Uterus (tissue), 4 donors: ENCODE results near the gene MLXIP. TPM values are rescaled to one million over a fixed set of nuclear protein-coding genes. Genes with fewer than 3 reads are reported as not detected.

Experiments
- DNase-seq, 2 donors: peaks; one replicate each; pipeline ENCODE4 v3.0.0-alpha.2; 2019 to 2020
- H3K27ac ChIP-seq, 2 donors: fragments of 200-600 bp; sonication (generic); 1 replicate in 1 of 2; 2 replicates in 1 of 2; pipeline ENCODE4 v1.5.1; 2016 to 2018
- H3K27me3 ChIP-seq, 2 donors: fragments of 200-600 bp; sonication (generic); one replicate each; pipeline ENCODE4 v1.5.1; 2018 to 2019; ENCODE audit warnings: control low read depth in 1 of 2
- H3K36me3 ChIP-seq, 2 donors: fragments of 200-600 bp; sonication (generic); one replicate each; pipeline ENCODE4 v1.5.1; 2019; ENCODE audit warnings: control low read depth in 1 of 2
- H3K4me1 ChIP-seq, 2 donors: fragments of 200-600 bp; sonication (generic); one replicate each; pipeline ENCODE4 v1.5.1; 2018 to 2019; ENCODE audit warnings: control low read depth in 1 of 2
- H3K4me3 ChIP-seq, 2 donors: fragments of 200-600 bp; sonication (generic); 1 replicate in 1 of 2; 2 replicates in 1 of 2; pipeline ENCODE4 v1.5.1; 2018 to 2019; ENCODE audit warnings: mild to moderate bottlenecking in 1 of 2
- H3K9me3 ChIP-seq, 2 donors: fragments of 200-600 bp; sonication (generic); one replicate each; pipeline ENCODE4 v1.5.1; 2019; ENCODE audit warnings: control low read depth in 1 of 2
- CTCF ChIP-seq, 4 experiments: fragments of 200-600 bp in 2 of 4; fragments of 450-650 bp in 2 of 4; sonication (generic) in 2 of 4; IDR thresholded peaks; one replicate each; pipeline ENCODE4 v1.5.1; 2016 to 2019; ENCODE audit warnings: antibody characterized with exemption in 4 of 4, mild to moderate bottlenecking in 2 of 4, moderate library complexity in 1 of 4
- POLR2A ChIP-seq, 2 donors: fragments of 450-650 bp; IDR thresholded peaks; one replicate each; pipeline ENCODE4 v1.6.1; 2016; ENCODE audit warnings: antibody characterized with exemption in 2 of 2, mild to moderate bottlenecking in 1 of 2, moderate library complexity in 1 of 2
- intact Hi-C: fragments of 100-400 bp; cut with DNase I; formaldehyde crosslinking; loops from one replicate; pipeline ENCODE4 v1.15.1; 2023; ENCODE audit warnings: low total_unique reads
- total RNA-seq, 4 donors: library from RNA; depleted of rRNA in 3 of 4; stranded (reverse); fragments of >200 nt in 3 of 4; gene quantifications; one replicate each; pipeline versions ENCODE4 v1.1.0 to v1.2.4, GENCODE V29; 2014 to 2023
- donor health status: DM: yes; HTN: yes; CAD: no.

MLXIP gene
- total RNA-seq, 4 donors from 2014 or later, result 21.5 to 88.7 (median 24.7) TPM

DNA sequence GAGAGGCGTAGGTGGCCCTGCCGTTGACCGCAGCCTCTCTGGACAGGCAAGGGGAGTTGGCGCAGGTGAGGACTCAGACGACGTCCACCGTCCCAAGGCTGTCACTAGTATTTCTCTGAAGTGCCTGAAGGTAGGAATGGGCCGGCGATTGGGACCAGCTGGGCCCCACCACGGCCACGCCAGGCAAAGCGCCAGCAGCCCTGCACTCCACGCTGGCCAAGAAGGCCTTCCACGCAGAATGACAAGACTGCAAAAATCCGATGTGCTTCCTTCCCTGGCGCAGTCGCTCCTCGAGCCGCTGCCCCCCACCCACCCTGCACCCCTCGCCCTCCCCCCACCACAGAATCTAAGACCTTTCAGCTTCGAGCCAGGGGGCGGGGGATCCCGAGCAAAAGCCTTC is 17.3 kb upstream of the MLXIP start:
- Histone ChIP-seq H3K9me3 (no peaks in the 10 kb centered on the region), H3K36me3 (no peaks in the 10 kb centered on the region), H3K27me3 (no peaks in the 10 kb centered on the region), H3K27ac (peak overlapping the region; percentile 88 to 95), H3K4me1 (peaks cover 6 to 16% of the 10 kb centered on the region in 2 donors), H3K4me3 (no peak overlapping the region)
- TF ChIP-seq CTCF (IDR thresholded peaks at IDR 0.05) (no peak), POLR2A (IDR thresholded peaks at IDR 0.05) (no peak)
- intact Hi-C loops, result no loop called here
- DNase-seq, result no peak

- Histone ChIP-seq H3K27me3 (no peaks in the 10 kb centered on the region), H3K4me3 (peak overlapping the region; percentile 13 to 29), H3K4me1 (peaks cover 6 to 16% of the 10 kb centered on the region in 2 donors), H3K9me3 (no peaks in the 10 kb centered on the region), H3K27ac (peak overlapping the region; percentile 88 to 95), H3K36me3 (no peaks in the 10 kb centered on the region)
- TF ChIP-seq CTCF (IDR thresholded peaks at IDR 0.05) (no peak), POLR2A (IDR thresholded peaks at IDR 0.05) (peak in 1 of 2 donors; percentile 46)
- peak; percentile 80 to 87 for DNase-seq
- intact Hi-C loops, result no loop called here
These were observed 15.5 kb upstream of the MLXIP start for GRCh38 chr12:122062832-122063693.

- H3K27ac ChIP-seq, result peak overlapping the region; percentile 88 to 95
- DNase-seq, result peak in 1 of 2 donors; percentile 51
- H3K9me3 ChIP-seq, result no peaks in the 10 kb centered on the region
- peaks cover 6 to 16% of the 10 kb centered on the region in 2 donors for H3K4me1 ChIP-seq
- intact Hi-C loops, result no loop called here
- H3K4me3 ChIP-seq, result peak overlapping the region; percentile 13 to 29
- no peaks in the 10 kb centered on the region for H3K27me3 ChIP-seq
- TF ChIP-seq POLR2A (IDR thresholded peaks at IDR 0.05), result no peak
- no peak for TF ChIP-seq CTCF (IDR thresholded peaks at IDR 0.05)
- no peaks in the 10 kb centered on the region for H3K36me3 ChIP-seq
These were observed 14.9 kb upstream of the MLXIP start for GRCh38 chr12:122063694-122064024.

DNA sequence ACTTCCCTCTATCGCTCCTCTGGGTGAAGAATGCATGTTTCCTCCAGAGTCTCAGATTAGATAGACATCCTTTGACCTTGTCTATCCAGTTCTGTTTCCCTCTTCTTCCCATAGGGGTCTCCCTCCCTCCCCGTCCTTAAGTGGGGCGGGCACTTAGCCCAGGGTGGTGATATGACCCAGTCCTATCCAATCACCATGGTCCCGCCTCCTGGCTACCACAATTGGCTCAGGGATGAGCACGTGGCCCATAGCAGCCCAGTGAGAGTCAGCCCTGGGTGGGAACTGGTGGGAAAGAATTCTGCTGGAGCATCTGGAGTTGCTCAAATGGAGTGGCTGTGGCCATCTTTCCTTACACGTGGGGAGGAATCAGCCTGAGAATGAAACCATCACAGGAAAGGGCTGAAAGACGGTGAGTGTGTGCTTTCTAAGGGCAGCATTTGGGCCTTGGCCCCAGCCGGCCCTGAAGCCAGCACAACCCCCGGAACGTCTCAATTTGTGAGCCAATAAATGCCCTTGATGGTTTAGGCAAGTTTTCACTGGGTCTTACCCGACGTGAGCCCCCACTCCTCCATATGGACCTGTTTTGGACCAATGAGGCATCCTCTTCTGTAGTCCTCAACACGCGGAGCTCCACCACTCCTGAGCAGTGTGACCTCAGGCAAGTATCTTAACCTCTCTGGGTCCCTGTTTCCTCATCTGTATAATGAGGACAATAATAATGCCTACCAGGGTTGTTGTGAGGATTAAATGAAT is 14.4 kb upstream of the MLXIP start:
- TF ChIP-seq CTCF (IDR thresholded peaks at IDR 0.05) (peak; percentile 32 to 43 (median 36)), POLR2A (IDR thresholded peaks at IDR 0.05) (peak; percentile 22 to 57)
- no peaks in the 10 kb centered on the region for H3K27me3 ChIP-seq
- intact Hi-C loops, result no loop called here
- H3K4me1 ChIP-seq, result peaks cover 6 to 16% of the 10 kb centered on the region in 2 donors
- DNase-seq, result peak; percentile 93 to 97
- H3K4me3 ChIP-seq, result peak overlapping the region; percentile 13 to 29
- no peaks in the 10 kb centered on the region for H3K36me3 ChIP-seq
- H3K27ac ChIP-seq, result peak overlapping the region; percentile 88 to 95
- no peaks in the 10 kb centered on the region for H3K9me3 ChIP-seq
